AG04450 (cell line): Measurements from ENCODE around the gene OCIAD1. TPM values are rescaled to one million over a fixed set of nuclear protein-coding genes. Genes with fewer than 3 reads are reported as not detected.

Source experiments
- CTCF ChIA-PET: fragments of 300-600, 350-600 bp; formaldehyde crosslinking; extraction: SDS; loops from one replicate; lab custom pipeline; 2022; ENCODE audit warnings: antibody characterized with exemption, inconsistent platforms; lab: Charles Lee
- POLR2A ChIA-PET: fragments of 350-600 bp; formaldehyde crosslinking; extraction: SDS; loops from one replicate; lab custom pipeline; 2021; ENCODE audit warnings: antibody characterized with exemption, inconsistent platforms; lab: Yijun Ruan, JAX
- DNase-seq: peaks from one replicate; pipeline ENCODE4 v3.0.0-alpha.2; 2011; ENCODE audit warnings: low read depth, low spot score
- H3K27ac ChIP-seq: one replicate; pipeline ENCODE4 v1.5.1; 2012; ENCODE audit warnings: low read depth, low read length, control low read depth
- H3K27me3 ChIP-seq: one replicate; pipeline ENCODE4 v1.6.0; 2012; ENCODE audit warnings: low read length; ENCODE audit not compliant: control insufficient read depth, insufficient read depth
- H3K4me3 ChIP-seq: 2 replicates; pipeline ENCODE4 v1.5.1; 2011; ENCODE audit warnings: mild to moderate bottlenecking, low read depth, low read length, control low read depth
- H3K9me3 ChIP-seq: 2 replicates; pipeline ENCODE4 v1.5.1; 2012; ENCODE audit warnings: low read length; ENCODE audit not compliant: control insufficient read depth, insufficient read depth
- CTCF ChIP-seq: IDR thresholded peaks from 2 replicates; pipeline ENCODE4 v1.5.1; 2011; ENCODE audit warnings: low read depth, low read length, control low read depth, inconsistent platforms
- polyA plus RNA-seq: library from polyadenylated mRNA; depleted of rRNA; stranded (reverse); fragments of >200 nt; gene quantifications from 2 replicates; pipeline ENCODE4 v1.2.3, GENCODE V29; 2011; rRNA removed

Gene OCIAD1
- polyA plus RNA-seq, 1 experiment, result 176 TPM

GRCh38 chr4:48910511-48910910 is 79.6 kb downstream of the OCIAD1 start:
- ChIA-PET CTCF (interaction anchor here (1.6 kb wide), 1 partner anchor 332 kb away, joined by 4 read pairs; no protein-coding TSS in a partner anchor), POLR2A (no interaction called here)

More at GRCh38 chr4:48910511-48910910, 79.6 kb downstream of the OCIAD1 start:
- H3K27ac ChIP-seq, result no peak overlapping the region
- no peaks in the 10 kb centered on the region for H3K27me3 ChIP-seq
- no peak overlapping the region for H3K4me3 ChIP-seq
- peaks cover 3% of the 10 kb centered on the region; the same call in 1 of the 2 replicates for H3K9me3 ChIP-seq
- TF ChIP-seq CTCF, result no peak
- no peak for DNase-seq

Other genes starting within 250 kb of the OCIAD1 start
- 18.6 and 28.0 TPM in 2 replicates for gene FRYL, start 50.8 kb upstream of the OCIAD1 start, polyA plus RNA-seq
- gene OCIAD2, start 75.7 kb downstream of the OCIAD1 start, polyA plus RNA-seq, result 46.4 and 55.0 TPM in 2 replicates
- gene CWH43, start 155.2 kb downstream of the OCIAD1 start, polyA plus RNA-seq, result not detected in 2 replicates